B cell (primary cell): Measurements from ENCODE around the gene P2RX7. TPM values are rescaled to one million over a fixed set of nuclear protein-coding genes. Genes with fewer than 3 reads are reported as not detected.

Experiments
- ATAC-seq: fragments of 200-7000 bp; cut with Tn5 transposase; one replicate; pipeline ENCODE4 v1.10.0; 2021; ENCODE audit warnings: low read depth, mild to moderate bottlenecking, moderate number of reproducible peaks, moderate library complexity
- CTCF ChIA-PET: fragments of 350-600 bp; sonication (Branson Sonifier 250); formaldehyde crosslinking; loops from one replicate; lab custom pipeline; 2021; ENCODE audit warnings: antibody characterized with exemption, inconsistent platforms; lab: Charles Lee
- POLR2A ChIA-PET: fragments of 350-600 bp; sonication (Branson Sonifier 250); formaldehyde crosslinking; loops from one replicate; lab custom pipeline; 2021; ENCODE audit warnings: antibody characterized with exemption; lab: Charles Lee
- DNase-seq: peaks from one replicate; pipeline ENCODE4 v3.0.0; 2013
- H2AFZ ChIP-seq: 2 replicates; pipeline ENCODE4 v1.6.1; 2012; ENCODE audit warnings: mild to moderate bottlenecking, low read depth, low read length; ENCODE audit not compliant: insufficient read depth, poor library complexity, severe bottlenecking
- H3K27ac ChIP-seq, 2 donors: 1 replicate in 1 of 2; 2 replicates in 1 of 2; pipeline ENCODE4 v1.5.1; 2012 to 2013; ENCODE audit warnings: low read length in 2 of 2, mild to moderate bottlenecking in 2 of 2, moderate library complexity in 1 of 2
- H3K27me3 ChIP-seq, 4 experiments: fragments of 200-600 bp in 1 of 4; sonication (generic) in 1 of 4; replicated peaks in 1 of 4; 1 replicate in 2 of 4; 2 replicates in 2 of 4; pipeline versions ENCODE4 v1.6.1 to v1.7.0; 2013 to 2016; ENCODE audit warnings: low read length in 3 of 4, mild to moderate bottlenecking in 2 of 4, mixed read lengths in 1 of 4, moderate library complexity in 1 of 4; ENCODE audit not compliant: insufficient read depth in 4 of 4, control insufficient read depth in 3 of 4; ENCODE audit errors: control extremely low read depth in 1 of 4
- H3K36me3 ChIP-seq, 2 experiments: replicated peaks in 1 of 2; 1 replicate in 1 of 2; 2 replicates in 1 of 2; pipeline versions ENCODE4 v1.6.1 to v1.7.1; 2013; ENCODE audit warnings: low read length in 1 of 2; ENCODE audit not compliant: insufficient read depth in 2 of 2, control insufficient read depth in 1 of 2; ENCODE audit errors: control extremely low read depth in 1 of 2, extremely low read depth in 1 of 2
- H3K4me1 ChIP-seq, 2 donors: fragments of 200-600 bp in 1 of 2; sonication (generic) in 1 of 2; 1 replicate in 1 of 2; 2 replicates in 1 of 2; pipeline versions ENCODE4 v1.5.1 to v1.6.1; 2013 to 2017; ENCODE audit warnings: low read length in 2 of 2; ENCODE audit not compliant: control insufficient read depth in 2 of 2, insufficient read depth in 2 of 2
- H3K4me2 ChIP-seq: replicated peaks from 2 replicates; pipeline ENCODE3; 2012; ENCODE audit warnings: mild to moderate bottlenecking, low read depth, low read length; ENCODE audit not compliant: poor library complexity, severe bottlenecking
- H3K4me3 ChIP-seq, 5 experiments: fragments of 200-600 bp in 1 of 5; sonication (generic) in 1 of 5; 1 replicate in 3 of 5; 2 replicates in 2 of 5; pipeline versions ENCODE4 v1.5.1 to v1.7.0; 2011 to 2016; ENCODE audit warnings: low read length in 4 of 5, mild to moderate bottlenecking in 4 of 5, low read depth in 2 of 5, control low read depth in 1 of 5, moderate library complexity in 1 of 5; ENCODE audit not compliant: insufficient read depth in 1 of 5; ENCODE audit errors: control extremely low read depth in 1 of 5, extremely low read depth in 1 of 5
- H3K79me2 ChIP-seq: fragments of 200-600 bp; sonication (generic); one replicate; pipeline ENCODE4 v1.6.0; 2016; ENCODE audit warnings: low read length; ENCODE audit not compliant: control insufficient read depth, insufficient read depth
- H3K9ac ChIP-seq: fragments of 200-600 bp; sonication (generic); 2 replicates; pipeline ENCODE4 v1.6.1; 2017; ENCODE audit warnings: mild to moderate bottlenecking, low read length, moderate library complexity
- H3K9me3 ChIP-seq, 3 donors: one replicate each; pipeline versions ENCODE4 v1.6.1 to v1.7.1; 2013; ENCODE audit warnings: low read length in 2 of 3; ENCODE audit not compliant: control insufficient read depth in 2 of 3, insufficient read depth in 1 of 3; ENCODE audit errors: control extremely low read depth in 1 of 3
- H4K20me1 ChIP-seq: 2 replicates; pipeline ENCODE4 v1.6.0; 2012; ENCODE audit warnings: mild to moderate bottlenecking, low read length; ENCODE audit not compliant: insufficient read depth, control insufficient read depth, poor library complexity, severe bottlenecking
- H3K27ac Mint-ChIP-seq: one replicate; pipeline ENCODE4 v1.8.0; 2021; ENCODE audit warnings: mixed read lengths
- H3K27me3 Mint-ChIP-seq: one replicate; pipeline ENCODE4 v1.8.0; 2021; ENCODE audit warnings: mixed read lengths
- H3K4me1 Mint-ChIP-seq: one replicate; pipeline ENCODE4 v1.8.0; 2021; ENCODE audit warnings: mixed read lengths
- H3K4me3 Mint-ChIP-seq: one replicate; pipeline ENCODE4 v1.8.0; 2021; ENCODE audit warnings: mixed read lengths
- H3K9me3 Mint-ChIP-seq: one replicate; pipeline ENCODE4 v1.8.0; 2022; ENCODE audit warnings: mixed read lengths; ENCODE audit not compliant: insufficient read depth
- CTCF ChIP-seq: fragments of 200-600 bp; IDR thresholded peaks from one replicate; pipeline ENCODE4 v1.8.0; 2022; ENCODE audit warnings: antibody characterized with exemption, mild to moderate bottlenecking
- EZH2 ChIP-seq: IDR thresholded peaks from 2 replicates; pipeline ENCODE4 v1.6.1; 2012; ENCODE audit warnings: borderline replicate concordance, low read depth, mild to moderate bottlenecking, moderate library complexity, low read length; ENCODE audit not compliant: insufficient read depth, poor library complexity, severe bottlenecking
- WGBS: methylation state at CpG from one replicate; pipeline ENCODE4 v1.1.5; 2013; ENCODE audit warnings: missing lambda C conversion rate; ENCODE audit not compliant: insufficient coverage; 5-methylcytosine and 5-hydroxymethylcytosine counted together
- intact Hi-C: fragments of 100-400 bp; cut with micrococcal nuclease; formaldehyde crosslinking; loops from one replicate; pipeline ENCODE4 v1.10.0; 2022
- polyA plus RNA-seq: library from polyadenylated mRNA; depleted of rRNA; stranded (reverse); fragments of >200 nt; gene quantifications from 2 replicates; pipeline ENCODE4 v1.2.3, GENCODE V29; 2012
- total RNA-seq, 2 donors: library from RNA; stranded (reverse); fragments of 120-200 nt in 1 of 2; gene quantifications; 1 replicate in 1 of 2; 2 replicates in 1 of 2; pipeline versions ENCODE4 v1.2.3 to v1.2.4, GENCODE V29; 2013 to 2022

The P2RX7 gene
- total and polyA plus RNA-seq, 2 donors (not counting 1 experiment from before 2014, with no cell fraction given): 5.3 to 6.3 TPM

GRCh38 chr12:121232163-121232562, 99.5 kb downstream of the P2RX7 start:
- no peak overlapping the region for H3K4me2 ChIP-seq
- WGBS: 92% methylated on average over 16 of the region's 16 CpGs
- POLR2A ChIA-PET: no interaction called here
- H3K4me3 ChIP-seq: no peak overlapping the region
- H3K9me3 ChIP-seq: no peaks in the 10 kb centered on the region
- H3K27ac Mint-ChIP-seq: no peak overlapping the region
- TF ChIP-seq CTCF: no peak
- no peak for TF ChIP-seq EZH2
- peaks cover 0 to 23% of the 10 kb centered on the region in 2 experiments for H3K36me3 ChIP-seq
- H3K79me2 ChIP-seq: no peaks in the 10 kb centered on the region
- no peak for ATAC-seq
- no peak overlapping the region for H3K27ac ChIP-seq
- no peaks in the 10 kb centered on the region for H3K27me3 ChIP-seq
- CTCF ChIA-PET: interaction anchor here (0.6 to 2.8 kb wide), 2 partner anchors 8 to 636 kb away, joined by 3 to 22 read pairs; no protein-coding TSS in a partner anchor
- no peaks in the 10 kb centered on the region for H3K9me3 Mint-ChIP-seq
- no peaks in the 10 kb centered on the region for H4K20me1 ChIP-seq
- intact Hi-C loops: loop anchor here (5.0 kb wide), 1 partner anchor 650 kb away; the partner anchor contains the start of gene POP5
- H3K4me1 Mint-ChIP-seq: peaks cover 10% of the 10 kb centered on the region
- peaks cover 0 to 6% of the 10 kb centered on the region in 2 donors for H3K4me1 ChIP-seq
- H3K27me3 Mint-ChIP-seq: no peaks in the 10 kb centered on the region
- no peak overlapping the region for H3K4me3 Mint-ChIP-seq
- H2AFZ ChIP-seq: no peak overlapping the region
- no peak overlapping the region for H3K9ac ChIP-seq
- no peak for DNase-seq

- ATAC-seq (no peak), DNase-seq (no peak)
- Histone ChIP-seq H3K4me1 (no peaks in the 10 kb centered on the region), H2AFZ (no peak overlapping the region), H3K36me3 (peaks cover 0 to 25% of the 10 kb centered on the region in 2 experiments), H3K9me3 (no peaks in the 10 kb centered on the region), H4K20me1 (no peaks in the 10 kb centered on the region), H3K4me3 (no peak overlapping the region), H3K27me3 (no peaks in the 10 kb centered on the region), H3K27ac (no peak overlapping the region), H3K79me2 (no peaks in the 10 kb centered on the region), H3K9ac (no peak overlapping the region), H3K4me2 (no peak overlapping the region)
- intact Hi-C loops: loop anchor here (5.0 kb wide), 1 partner anchor 651 kb away; the partner anchor contains the start of gene POP5
- ChIA-PET CTCF (no interaction called here), POLR2A (no interaction called here)
- 97% methylated on average over 9 of the region's 14 CpGs for WGBS
- no peaks in the 10 kb centered on the region for H3K9me3 Mint-ChIP-seq
- no peak overlapping the region for H3K4me3 Mint-ChIP-seq
- no peaks in the 10 kb centered on the region for H3K27me3 Mint-ChIP-seq
- no peak overlapping the region for H3K27ac Mint-ChIP-seq
- TF ChIP-seq EZH2: no peak
- TF ChIP-seq CTCF: no peak
- peaks cover 6% of the 10 kb centered on the region for H3K4me1 Mint-ChIP-seq
Measured at GRCh38 chr12:121232977-121233627, 100.4 kb downstream of the P2RX7 start.
